PC-3 (cell line): ENCODE results near the gene IGSF3.

ENCODE experiments used
- EZH2 ChIP-seq: fragments of 300-600 bp; sonication (generic); IDR thresholded peaks from one replicate; pipeline ENCODE4 v1.6.1; 2017; ENCODE audit warnings: antibody characterized with exemption, mild to moderate bottlenecking, low read length; ENCODE audit not compliant: unreplicated experiment
- EZH2phosphoT487 ChIP-seq: fragments of 300-600 bp; sonication (generic); IDR thresholded peaks from 2 replicates; pipeline ENCODE4 v1.6.1; 2018; ENCODE audit warnings: mild to moderate bottlenecking, antibody characterized with exemption, low read length, borderline replicate concordance
- TF ChIP-seq, protein P1 (sequence below): fragments of 300-600 bp; sonication (generic); conservative IDR thresholded peaks from 2 replicates; pipeline ENCODE4 v1.5.1; 2017; ENCODE audit warnings: antibody characterized with exemption, low read depth, mild to moderate bottlenecking, low read length

GRCh38 chr1:116654351-116654750 is 13.2 kb downstream of the IGSF3 start:
- TF ChIP-seq EZH2 (no peak), EZH2phosphoT487 (no peak)
- TF ChIP-seq, protein P1, sequence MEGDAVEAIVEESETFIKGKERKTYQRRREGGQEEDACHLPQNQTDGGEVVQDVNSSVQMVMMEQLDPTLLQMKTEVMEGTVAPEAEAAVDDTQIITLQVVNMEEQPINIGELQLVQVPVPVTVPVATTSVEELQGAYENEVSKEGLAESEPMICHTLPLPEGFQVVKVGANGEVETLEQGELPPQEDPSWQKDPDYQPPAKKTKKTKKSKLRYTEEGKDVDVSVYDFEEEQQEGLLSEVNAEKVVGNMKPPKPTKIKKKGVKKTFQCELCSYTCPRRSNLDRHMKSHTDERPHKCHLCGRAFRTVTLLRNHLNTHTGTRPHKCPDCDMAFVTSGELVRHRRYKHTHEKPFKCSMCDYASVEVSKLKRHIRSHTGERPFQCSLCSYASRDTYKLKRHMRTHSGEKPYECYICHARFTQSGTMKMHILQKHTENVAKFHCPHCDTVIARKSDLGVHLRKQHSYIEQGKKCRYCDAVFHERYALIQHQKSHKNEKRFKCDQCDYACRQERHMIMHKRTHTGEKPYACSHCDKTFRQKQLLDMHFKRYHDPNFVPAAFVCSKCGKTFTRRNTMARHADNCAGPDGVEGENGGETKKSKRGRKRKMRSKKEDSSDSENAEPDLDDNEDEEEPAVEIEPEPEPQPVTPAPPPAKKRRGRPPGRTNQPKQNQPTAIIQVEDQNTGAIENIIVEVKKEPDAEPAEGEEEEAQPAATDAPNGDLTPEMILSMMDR = no peak
